Cortex of kidney (tissue), 1 donor: ENCODE data around the gene WIZ.
"Not testable (repeated sequence)": the region's sequence is repeated elsewhere in the genome, so short reads cannot be mapped to it uniquely, and the experiment has no call there.

ENCODE experiments used
- DNase-seq: peaks from one replicate; lab custom pipeline; 2025; lab: John Stamatoyannopoulos, UW

Gene WIZ

GRCh38 chr19:15427991-15428471 is 21.7 kb downstream of the WIZ start:
- no peak for DNase-seq

GRCh38 chr19:15427350-15427700 is 22.4 kb downstream of the WIZ start:
- no peak for DNase-seq

GRCh38 chr19:15426485-15427349 is 23.0 kb downstream of the WIZ start:
- DNase-seq, result no peak

- DNase-seq, result no peak
Measured at GRCh38 chr19:15425321-15425950, 24.3 kb downstream of the WIZ start.

- DNase-seq, result no peak
Measured at GRCh38 chr19:15424692-15425272, 25.0 kb downstream of the WIZ start.

GRCh38 chr19:15424121-15424520 is 25.6 kb downstream of the WIZ start:
- DNase-seq, result no peak

GRCh38 chr19:15423130-15423529 is 26.6 kb downstream of the WIZ start:
- DNase-seq, result no peak

GRCh38 chr19:15422296-15423075 is 27.3 kb downstream of the WIZ start:
- DNase-seq, result no peak

GRCh38 chr19:15421721-15422260 is 28.0 kb downstream of the WIZ start:
- DNase-seq, result no peak

- no peak for DNase-seq
Measured at GRCh38 chr19:15421136-15421695, 28.5 kb downstream of the WIZ start.

GRCh38 chr19:15419413-15420025 is 30.2 kb downstream of the WIZ start:
- no peak for DNase-seq

GRCh38 chr19:15418579-15419412 is 31.0 kb downstream of the WIZ start, which contains the start of gene AKAP8L:
AKAP8L (minus strand) TSS chr19:15418988; CDS start chr19:15418923, 65 bp downstream.
- DNase-seq, result peak; percentile 44

- no peak for DNase-seq
Measured at GRCh38 chr19:15418231-15418578, 31.6 kb downstream of the WIZ start.

- no peak for DNase-seq
Measured at GRCh38 chr19:15417699-15418098, 32.1 kb downstream of the WIZ start.

GRCh38 chr19:15412832-15413231 is 36.9 kb downstream of the WIZ start:
- no peak for DNase-seq

- not testable (repeated sequence) for DNase-seq
Measured at GRCh38 chr19:15411351-15411750, 38.4 kb downstream of the WIZ start.

- no peak for DNase-seq
Measured at GRCh38 chr19:15404780-15405211, 45.0 kb downstream of the WIZ start.

- no peak for DNase-seq
Measured at GRCh38 chr19:15404097-15404779, 45.5 kb downstream of the WIZ start.

- DNase-seq, result no peak
Measured at GRCh38 chr19:15403151-15403531, 46.6 kb downstream of the WIZ start.
